Left forelimb (tissue), 1 donor: Measurements from ENCODE around the gene TECTA.
"Not testable (repeated sequence)": the region's sequence is repeated elsewhere in the genome, so short reads cannot be mapped to it uniquely, and the experiment has no call there.

Experiments used
- DNase-seq: peaks from one replicate; pipeline ENCODE4 v3.0.0-alpha.2; 2018; ENCODE audit warnings: low spot score

The TECTA gene

GRCh38 chr11:121177629-121178028, 76.6 kb downstream of the TECTA start:
- not testable (repeated sequence) for DNase-seq

- DNase-seq: no peak
Measured at GRCh38 chr11:121179306-121179705, 78.3 kb downstream of the TECTA start.

- DNase-seq: no peak
Measured at GRCh38 chr11:121180183-121180582, 79.1 kb downstream of the TECTA start.

GRCh38 chr11:121188776-121189175, 87.7 kb downstream of the TECTA start:
- DNase-seq: no peak

GRCh38 chr11:121191818-121192217, 90.8 kb downstream of the TECTA start:
- no peak for DNase-seq

- no peak for DNase-seq
Measured at GRCh38 chr11:121194731-121195596, 93.9 kb downstream of the TECTA start.

GRCh38 chr11:121198491-121198890, 97.4 kb downstream of the TECTA start:
- no peak for DNase-seq

- DNase-seq: no peak
Measured at GRCh38 chr11:121199516-121199915, 98.5 kb downstream of the TECTA start.

- DNase-seq: no peak
Measured at GRCh38 chr11:121206810-121207209, 105.8 kb downstream of the TECTA start.

- DNase-seq: no peak
Measured at GRCh38 chr11:121207485-121208115, 106.6 kb downstream of the TECTA start.

- no peak for DNase-seq
Measured at GRCh38 chr11:121210445-121211080, 109.5 kb downstream of the TECTA start.

- DNase-seq: no peak
Measured at GRCh38 chr11:121211626-121212025, 110.6 kb downstream of the TECTA start.

GRCh38 chr11:121212536-121213361, 111.7 kb downstream of the TECTA start:
- no peak for DNase-seq

GRCh38 chr11:121213362-121213893, 112.4 kb downstream of the TECTA start:
- no peak for DNase-seq

GRCh38 chr11:121214861-121215260, 113.8 kb downstream of the TECTA start:
- no peak for DNase-seq

- no peak for DNase-seq
Measured at GRCh38 chr11:121221496-121222200, 120.6 kb downstream of the TECTA start.

GRCh38 chr11:121223161-121223560, 122.1 kb downstream of the TECTA start:
- DNase-seq: no peak

GRCh38 chr11:121225382-121225781, 124.3 kb downstream of the TECTA start:
- no peak for DNase-seq

GRCh38 chr11:121226415-121227263, 125.6 kb downstream of the TECTA start:
- DNase-seq: no peak

- no peak for DNase-seq
Measured at GRCh38 chr11:121228851-121229250, 127.8 kb downstream of the TECTA start.
